LNCaP clone FGC (cell line): Measurements from ENCODE around the gene FBL.
"Not testable (repeated sequence)": the region's sequence is repeated elsewhere in the genome, so short reads cannot be mapped to it uniquely, and the experiment has no call there.

Experiments
- DNase-seq: peaks from one replicate; pipeline ENCODE4 v3.0.0-alpha.2; 2011; ENCODE audit warnings: low read depth
- H3K4me3 ChIP-seq: 2 replicates; pipeline ENCODE4 v1.5.1; 2011; ENCODE audit warnings: mild to moderate bottlenecking, low read depth, low read length, control low read depth
- CTCF ChIP-seq: IDR thresholded peaks from 2 replicates; pipeline ENCODE4 v1.5.1; 2012; ENCODE audit warnings: mild to moderate bottlenecking; ENCODE audit not compliant: control insufficient read depth, insufficient read depth; ENCODE audit errors: extremely low read depth

The FBL gene

GRCh38 chr19:39845933-39846677 lies at the start of gene FBL:
Gene FBL, minus strand, starts transcription at chr19:39846379. Its CDS starts 79 bp downstream, at chr19:39846300.
- peak within 1 kb of the TSS; percentile 94 for H3K4me3 ChIP-seq
- TF ChIP-seq CTCF, result no peak
- peak; percentile 54 for DNase-seq

- not testable (repeated sequence) for H3K4me3 ChIP-seq
Measured at GRCh38 chr19:39895096-39895495, 48.9 kb upstream of the FBL start.

GRCh38 chr19:39894236-39894606 lies 48.0 kb upstream of the FBL start:
- DNase-seq, H3K4me3 ChIP-seq: not testable (repeated sequence)

More at GRCh38 chr19:39895096-39895495, 48.9 kb upstream of the FBL start:
- DNase-seq, result not testable (repeated sequence)

GRCh38 chr19:39893366-39894235 lies 47.4 kb upstream of the FBL start:
- DNase-seq, H3K4me3 ChIP-seq: not testable (repeated sequence)

- not testable (repeated sequence) for H3K4me3 ChIP-seq, DNase-seq
Measured at GRCh38 chr19:39892506-39892902, 46.3 kb upstream of the FBL start.

GRCh38 chr19:39891660-39892505 lies 45.7 kb upstream of the FBL start:
- not testable (repeated sequence) for DNase-seq, H3K4me3 ChIP-seq

- TF ChIP-seq CTCF, result no peak
- no peak overlapping the region for H3K4me3 ChIP-seq
- no peak for DNase-seq
Measured at GRCh38 chr19:39890755-39891551, 44.8 kb upstream of the FBL start.

GRCh38 chr19:39889872-39890754 lies 43.9 kb upstream of the FBL start:
- H3K4me3 ChIP-seq, DNase-seq: not testable (repeated sequence)

GRCh38 chr19:39887456-39887951 lies 41.3 kb upstream of the FBL start:
- H3K4me3 ChIP-seq, DNase-seq: not testable (repeated sequence)

- H3K4me3 ChIP-seq, DNase-seq: not testable (repeated sequence)
Measured at GRCh38 chr19:39885821-39886554, 39.8 kb upstream of the FBL start.

GRCh38 chr19:39884721-39885120 lies 38.5 kb upstream of the FBL start:
- DNase-seq, H3K4me3 ChIP-seq: not testable (repeated sequence)

- H3K4me3 ChIP-seq, result not testable (repeated sequence)
Measured at GRCh38 chr19:39882645-39883044, 36.5 kb upstream of the FBL start.

More at GRCh38 chr19:39882645-39883044, 36.5 kb upstream of the FBL start:
- DNase-seq, result not testable (repeated sequence)
